Tibial nerve (tissue), 4 donors: ENCODE results near the gene MAN2B2.
"Not testable (repeated sequence)": the region's sequence is repeated elsewhere in the genome, so short reads cannot be mapped to it uniquely, and the experiment has no call there.

Experiments
- EP300 ChIP-seq, 2 donors: sonication (generic); formaldehyde crosslinking; IDR thresholded peaks; one replicate each; pipeline ENCODE4 v1.6.1; 2017; ENCODE audit warnings: antibody characterized with exemption in 2 of 2, mild to moderate bottlenecking in 1 of 2
- POLR2A ChIP-seq, 2 donors: fragments of 450-650 bp; IDR thresholded peaks; one replicate each; pipeline ENCODE4 v1.6.1; 2017; ENCODE audit warnings: antibody characterized with exemption in 2 of 2, mild to moderate bottlenecking in 2 of 2, moderate library complexity in 2 of 2
- TF ChIP-seq, protein P1 (sequence below), 5 experiments: fragments of 200-600 bp in 3 of 5; fragments of 450-650 bp in 2 of 5; sonication (generic) in 3 of 5; IDR thresholded peaks; one replicate each; pipeline ENCODE4 v1.5.1; 2016 to 2019; ENCODE audit warnings: antibody characterized with exemption in 5 of 5, mild to moderate bottlenecking in 3 of 5, moderate library complexity in 2 of 5

DNA sequence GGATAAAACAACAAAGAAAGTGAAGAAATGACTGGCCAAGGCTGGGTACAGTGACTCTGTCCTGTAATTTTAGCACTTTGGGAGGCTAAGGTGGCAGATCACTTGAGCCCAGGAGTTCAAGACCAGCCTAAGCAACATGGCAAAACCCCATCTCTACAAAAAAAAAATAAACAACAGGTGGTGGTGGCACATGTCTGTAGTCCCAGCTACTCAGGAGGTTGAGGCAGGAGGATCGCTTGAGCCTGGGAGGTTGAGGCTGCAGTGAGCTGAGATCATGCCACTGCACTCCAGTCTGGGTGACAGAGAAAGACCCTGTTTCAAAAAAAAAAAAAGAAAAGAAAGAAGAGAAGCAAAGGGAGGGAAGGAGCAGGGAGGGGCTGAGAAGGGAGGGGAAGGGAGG lies 53.5 kb downstream of the MAN2B2 start:
- TF ChIP-seq, protein P1, sequence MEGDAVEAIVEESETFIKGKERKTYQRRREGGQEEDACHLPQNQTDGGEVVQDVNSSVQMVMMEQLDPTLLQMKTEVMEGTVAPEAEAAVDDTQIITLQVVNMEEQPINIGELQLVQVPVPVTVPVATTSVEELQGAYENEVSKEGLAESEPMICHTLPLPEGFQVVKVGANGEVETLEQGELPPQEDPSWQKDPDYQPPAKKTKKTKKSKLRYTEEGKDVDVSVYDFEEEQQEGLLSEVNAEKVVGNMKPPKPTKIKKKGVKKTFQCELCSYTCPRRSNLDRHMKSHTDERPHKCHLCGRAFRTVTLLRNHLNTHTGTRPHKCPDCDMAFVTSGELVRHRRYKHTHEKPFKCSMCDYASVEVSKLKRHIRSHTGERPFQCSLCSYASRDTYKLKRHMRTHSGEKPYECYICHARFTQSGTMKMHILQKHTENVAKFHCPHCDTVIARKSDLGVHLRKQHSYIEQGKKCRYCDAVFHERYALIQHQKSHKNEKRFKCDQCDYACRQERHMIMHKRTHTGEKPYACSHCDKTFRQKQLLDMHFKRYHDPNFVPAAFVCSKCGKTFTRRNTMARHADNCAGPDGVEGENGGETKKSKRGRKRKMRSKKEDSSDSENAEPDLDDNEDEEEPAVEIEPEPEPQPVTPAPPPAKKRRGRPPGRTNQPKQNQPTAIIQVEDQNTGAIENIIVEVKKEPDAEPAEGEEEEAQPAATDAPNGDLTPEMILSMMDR (IDR thresholded peaks at IDR 0.05) = not testable (repeated sequence)
- TF ChIP-seq POLR2A, EP300 (IDR thresholded peaks at IDR 0.05): not testable (repeated sequence)
